H9 (cell line): ENCODE results near the gene MID1. TPM values are rescaled to one million over a fixed set of nuclear protein-coding genes. Genes with fewer than 3 reads are reported as not detected.

Source experiments
- DNase-seq: peaks from one replicate; pipeline ENCODE4 v3.0.0-alpha.2; 2017
- H2AFZ ChIP-seq: one replicate; pipeline ENCODE4 v1.6.1; 2013; ENCODE audit warnings: mild to moderate bottlenecking, low read length, control low read depth, moderate library complexity
- H2AK5ac ChIP-seq: 2 replicates; pipeline ENCODE4 v1.6.1; 2013; ENCODE audit warnings: low read length, control low read depth, mixed read lengths; ENCODE audit not compliant: insufficient read length
- H2BK120ac ChIP-seq: one replicate; pipeline ENCODE4 v1.6.1; 2013; ENCODE audit warnings: low read depth, mild to moderate bottlenecking, low read length, control low read depth, inconsistent platforms; ENCODE audit not compliant: poor library complexity, severe bottlenecking
- H2BK12ac ChIP-seq: 2 replicates; pipeline ENCODE4 v1.6.1; 2013; ENCODE audit warnings: low read length, control low read depth, mixed read lengths, low read depth; ENCODE audit not compliant: insufficient read length
- H2BK15ac ChIP-seq: 2 replicates; pipeline ENCODE4 v1.6.1; 2013; ENCODE audit warnings: low read depth, low read length, control low read depth
- H2BK20ac ChIP-seq: one replicate; pipeline ENCODE4 v1.6.1; 2013; ENCODE audit warnings: low read depth, mild to moderate bottlenecking, low read length, control low read depth, inconsistent platforms; ENCODE audit not compliant: poor library complexity, severe bottlenecking
- H2BK5ac ChIP-seq: 2 replicates; pipeline ENCODE4 v1.6.1; 2013; ENCODE audit warnings: low read length, control low read depth, mixed read lengths; ENCODE audit not compliant: insufficient read length
- H3K14ac ChIP-seq: 2 replicates; pipeline ENCODE4 v1.6.1; 2013; ENCODE audit warnings: low read length, control low read depth; ENCODE audit not compliant: insufficient read depth
- H3K18ac ChIP-seq: 2 replicates; pipeline ENCODE4 v1.6.1; 2013; ENCODE audit warnings: low read depth, mild to moderate bottlenecking, mixed read lengths, low read length, control low read depth; ENCODE audit not compliant: insufficient read length
- H3K23ac ChIP-seq: 2 replicates; pipeline ENCODE4 v1.6.1; 2013; ENCODE audit warnings: low read length, control low read depth, mixed read lengths, low read depth; ENCODE audit not compliant: insufficient read length
- H3K23me2 ChIP-seq: 2 replicates; pipeline ENCODE4 v1.6.1; 2013; ENCODE audit warnings: low read depth, mild to moderate bottlenecking, mixed read lengths, low read length, control low read depth; ENCODE audit not compliant: insufficient read length, poor library complexity, severe bottlenecking
- H3K27ac ChIP-seq: 2 replicates; pipeline ENCODE4 v1.5.1; 2013; ENCODE audit warnings: low read length, control low read depth, mixed read lengths, low read depth; ENCODE audit not compliant: insufficient read length
- H3K27me3 ChIP-seq: 2 replicates; pipeline ENCODE4 v1.6.1; 2013; ENCODE audit warnings: low read length, control low read depth, inconsistent platforms; ENCODE audit not compliant: insufficient read depth
- H3K4ac ChIP-seq: 2 replicates; pipeline ENCODE4 v1.6.1; 2013; ENCODE audit warnings: low read depth, mild to moderate bottlenecking, control low read depth, inconsistent platforms, low read length, moderate library complexity
- H3K4me1 ChIP-seq: 2 replicates; pipeline ENCODE4 v1.6.1; 2013; ENCODE audit warnings: low read length, control low read depth, inconsistent platforms; ENCODE audit not compliant: insufficient read depth
- H3K4me2 ChIP-seq: 2 replicates; pipeline ENCODE4 v1.6.1; 2013; ENCODE audit warnings: low read length, control low read depth, mixed read lengths; ENCODE audit not compliant: insufficient read length, insufficient read depth
- H3K56ac ChIP-seq: 2 replicates; pipeline ENCODE4 v1.6.1; 2013; ENCODE audit warnings: low read depth, mild to moderate bottlenecking, mixed read lengths, low read length, control low read depth; ENCODE audit not compliant: insufficient read length
- H3K79me1 ChIP-seq: 2 replicates; pipeline ENCODE4 v1.6.1; 2013; ENCODE audit warnings: low read depth, mild to moderate bottlenecking, moderate library complexity, low read length, control low read depth, inconsistent platforms; ENCODE audit not compliant: insufficient read depth, poor library complexity, severe bottlenecking
- H3K79me2 ChIP-seq: 2 replicates; pipeline ENCODE4 v1.6.1; 2013; ENCODE audit warnings: low read length, control low read depth, inconsistent platforms; ENCODE audit not compliant: insufficient read depth
- H3K9ac ChIP-seq: 2 replicates; pipeline ENCODE4 v1.6.1; 2013; ENCODE audit warnings: low read length, control low read depth, mixed read lengths; ENCODE audit not compliant: insufficient read length; ENCODE audit errors: extremely low read depth
- H3K9me3 ChIP-seq: one replicate; pipeline ENCODE4 v1.6.1; 2013; ENCODE audit warnings: low read depth, low read length, inconsistent platforms; ENCODE audit not compliant: control insufficient read depth
- H3T11ph ChIP-seq: one replicate; pipeline ENCODE4 v1.6.1; 2013; ENCODE audit warnings: mild to moderate bottlenecking, low read length, control low read depth, inconsistent platforms
- H4K20me1 ChIP-seq: one replicate; pipeline ENCODE4 v1.6.1; 2013; ENCODE audit not compliant: control insufficient read depth, insufficient read length, insufficient read depth
- H4K5ac ChIP-seq: 2 replicates; pipeline ENCODE4 v1.6.1; 2013; ENCODE audit warnings: low read depth, mild to moderate bottlenecking, mixed read lengths, low read length, control low read depth; ENCODE audit not compliant: insufficient read length
- H4K8ac ChIP-seq: replicated peaks from 2 replicates; pipeline ENCODE4 v1.6.1; 2013; ENCODE audit warnings: low read length, control low read depth, mixed read lengths, low read depth; ENCODE audit not compliant: insufficient read length
- H4K91ac ChIP-seq: 2 replicates; pipeline ENCODE4 v1.6.1; 2013; ENCODE audit warnings: low read depth, mild to moderate bottlenecking, moderate library complexity, mixed read lengths, low read length, control low read depth; ENCODE audit not compliant: insufficient read length
- H3K27ac Mint-ChIP-seq, 3 experiments: 2 replicates in 2 of 3; 3 replicates in 1 of 3; pipeline ENCODE4 v1.8.0; 2020 to 2021; ENCODE audit warnings: mixed read lengths in 3 of 3, mild to moderate bottlenecking in 1 of 3, moderate library complexity in 1 of 3
- H3K27me3 Mint-ChIP-seq: 2 replicates; pipeline ENCODE4 v1.8.0; 2021; ENCODE audit warnings: low read depth, mild to moderate bottlenecking, moderate library complexity, mixed read lengths
- H3K36me3 Mint-ChIP-seq, 3 experiments: 2 replicates in 2 of 3; 3 replicates in 1 of 3; pipeline ENCODE4 v1.8.0; 2020 to 2021; ENCODE audit warnings: low read depth in 3 of 3, mixed read lengths in 3 of 3; ENCODE audit not compliant: insufficient read depth in 1 of 3
- H3K4me1 Mint-ChIP-seq, 2 experiments: 2 replicates each; pipeline ENCODE4 v1.8.0; 2020; ENCODE audit warnings: mixed read lengths in 2 of 2
- H3K4me3 Mint-ChIP-seq, 2 experiments: 2 replicates in 1 of 2; 3 replicates in 1 of 2; pipeline ENCODE4 v1.8.0; 2020 to 2021; ENCODE audit warnings: mild to moderate bottlenecking in 2 of 2, mixed read lengths in 2 of 2, moderate library complexity in 1 of 2
- H3K9me3 Mint-ChIP-seq, 2 experiments: 2 replicates in 1 of 2; 3 replicates in 1 of 2; pipeline ENCODE4 v1.8.0; 2020; ENCODE audit warnings: mild to moderate bottlenecking in 2 of 2, mixed read lengths in 2 of 2, moderate library complexity in 1 of 2
- CTCF ChIP-seq: fragments of 200-600 bp; sonication (generic); conservative IDR thresholded peaks from 3 replicates; pipeline ENCODE4 v1.8.0; 2021; ENCODE audit warnings: antibody characterized with exemption, mild to moderate bottlenecking
- WGBS: extraction: QIAGEN DNeasy Blood & Tissue Kit; methylation state at CpG from one replicate; pipeline ENCODE4 v1.1.7; 2013; ENCODE audit warnings: missing lambda C conversion rate, low lambda C conversion rate, mixed read lengths; ENCODE audit not compliant: insufficient read length; ENCODE audit errors: extremely low coverage; 5-methylcytosine and 5-hydroxymethylcytosine counted together
- total RNA-seq: library from RNA; stranded (reverse); gene quantifications from 2 replicates; pipeline ENCODE4 v1.2.1, GENCODE V29; 2021

Gene MID1
- total RNA-seq, 1 experiment from 2014 or later, result 32.9 TPM

GRCh38 chrX:10549280-10549679 is 71.1 kb downstream of the MID1 start:
- Histone ChIP-seq H3K4me2 (no peak overlapping the region), H4K5ac (no peak overlapping the region), H2BK5ac (no peak overlapping the region), H3K27ac (no peak overlapping the region), H3K14ac (no peak overlapping the region), H3K79me1 (no peaks in the 10 kb centered on the region), H3K18ac (no peak overlapping the region), H3T11ph (no peak overlapping the region), H3K23ac (no peak overlapping the region), H2BK20ac (no peak overlapping the region), H3K56ac (no peak overlapping the region), H4K91ac (no peak overlapping the region), H2BK120ac (no peak overlapping the region), H4K8ac (no peak overlapping the region), H2AK5ac (no peak overlapping the region), H2AFZ (no peak overlapping the region), H3K9ac (no peak overlapping the region), H3K23me2 (no peaks in the 10 kb centered on the region), H2BK15ac (no peak overlapping the region), H3K9me3 (no peaks in the 10 kb centered on the region), H3K4ac (no peak overlapping the region), H3K27me3 (no peaks in the 10 kb centered on the region), H2BK12ac (no peak overlapping the region), H4K20me1 (no peaks in the 10 kb centered on the region), H3K4me1 (no peaks in the 10 kb centered on the region; the same call in 1 of the 2 replicates), H3K79me2 (no peaks in the 10 kb centered on the region; the same call in 1 of the 2 replicates)
- H3K36me3 Mint-ChIP-seq, result peaks cover 0 to under 1% (median 0%) of the 10 kb centered on the region in 3 experiments; a peak in 5 of 7 replicates
- H3K27me3 Mint-ChIP-seq, result no peaks in the 10 kb centered on the region
- H3K9me3 Mint-ChIP-seq, result peaks cover 20 to 30% of the 10 kb centered on the region in 2 experiments
- TF ChIP-seq CTCF, result no peak
- H3K27ac Mint-ChIP-seq, result no peak overlapping the region; a peak in 1 of 7 replicates
- WGBS, result no CpG with 5 or more reads among the region's 2 CpGs
- DNase-seq, result no peak
- H3K4me1 Mint-ChIP-seq, result peaks cover 28 to 33% of the 10 kb centered on the region in 2 experiments
- no peak overlapping the region; a peak in 1 of 5 replicates for H3K4me3 Mint-ChIP-seq
